ENCODE results near the gene MRPL43.

MRPL43 gene

GRCh38 chr10:101005361-101005760 is 18.1 kb upstream of the MRPL43 start:
- no peak for DNase-seq (ENCODE audit: low read depth in 2 of 2)

GRCh38 chr10:101003639-101004206 is 16.4 kb upstream of the MRPL43 start:
- no peak for DNase-seq (ENCODE audit: low read depth in 2 of 2)

GRCh38 chr10:101002456-101002855 is 15.2 kb upstream of the MRPL43 start:
- no peak for DNase-seq (ENCODE audit: low read depth in 2 of 2)

DNA sequence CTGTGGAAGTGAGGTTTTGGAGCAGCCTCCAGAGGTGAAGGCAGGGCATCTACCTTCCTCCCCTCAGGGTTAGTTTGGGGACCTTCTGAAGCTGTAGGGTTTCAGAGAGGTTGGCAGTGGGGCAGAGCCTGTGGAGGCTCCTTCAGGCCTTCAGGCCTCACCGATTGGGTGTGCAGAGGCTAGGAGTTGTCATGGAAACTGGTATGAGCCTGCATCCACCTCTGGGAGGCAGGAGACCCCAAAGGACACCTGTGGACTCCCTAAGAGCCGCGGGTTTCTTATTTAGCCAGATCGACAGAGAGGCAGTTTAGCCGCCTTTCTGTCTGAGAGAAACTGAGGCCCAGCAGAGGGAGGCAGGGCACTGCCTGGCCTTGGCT is 14.3 kb upstream of the MRPL43 start:
- DNase-seq (ENCODE audit: low read depth in 2 of 2), result no peak

DNA sequence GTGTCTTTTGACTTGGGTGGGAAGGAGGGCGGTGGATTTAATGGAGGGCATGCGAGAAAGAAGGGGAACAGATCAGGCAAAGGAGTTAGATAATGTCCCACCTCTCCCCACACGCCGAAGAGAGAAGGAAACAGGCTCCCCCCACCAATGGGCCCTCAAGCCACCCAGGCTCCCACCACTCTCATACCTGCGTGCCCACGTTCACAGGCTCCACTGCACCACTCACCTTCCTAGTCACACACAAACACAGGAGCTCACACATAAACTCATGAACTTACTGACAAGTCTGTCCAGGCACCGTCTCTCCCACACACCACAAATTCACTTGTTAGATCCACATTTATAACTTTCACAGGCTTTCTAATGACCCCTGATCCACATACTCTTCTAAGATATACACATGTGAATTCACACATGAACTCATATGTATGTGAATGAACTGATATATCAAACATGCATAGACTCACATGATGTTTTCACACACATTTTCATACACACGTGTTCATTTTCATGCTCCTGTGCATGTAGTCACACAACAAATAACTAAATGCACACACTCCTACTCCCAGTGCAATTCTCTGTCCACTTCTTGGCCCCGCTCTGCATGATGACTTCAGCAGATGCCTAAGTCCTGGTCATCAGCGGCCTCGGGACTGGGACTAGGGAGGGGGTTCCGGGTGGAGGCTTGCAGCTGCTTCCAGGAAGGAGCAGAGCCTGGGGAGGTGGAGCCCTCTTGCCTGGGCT is 13.8 kb upstream of the MRPL43 start:
- no peak for DNase-seq (ENCODE audit: low read depth in 2 of 2)

DNA sequence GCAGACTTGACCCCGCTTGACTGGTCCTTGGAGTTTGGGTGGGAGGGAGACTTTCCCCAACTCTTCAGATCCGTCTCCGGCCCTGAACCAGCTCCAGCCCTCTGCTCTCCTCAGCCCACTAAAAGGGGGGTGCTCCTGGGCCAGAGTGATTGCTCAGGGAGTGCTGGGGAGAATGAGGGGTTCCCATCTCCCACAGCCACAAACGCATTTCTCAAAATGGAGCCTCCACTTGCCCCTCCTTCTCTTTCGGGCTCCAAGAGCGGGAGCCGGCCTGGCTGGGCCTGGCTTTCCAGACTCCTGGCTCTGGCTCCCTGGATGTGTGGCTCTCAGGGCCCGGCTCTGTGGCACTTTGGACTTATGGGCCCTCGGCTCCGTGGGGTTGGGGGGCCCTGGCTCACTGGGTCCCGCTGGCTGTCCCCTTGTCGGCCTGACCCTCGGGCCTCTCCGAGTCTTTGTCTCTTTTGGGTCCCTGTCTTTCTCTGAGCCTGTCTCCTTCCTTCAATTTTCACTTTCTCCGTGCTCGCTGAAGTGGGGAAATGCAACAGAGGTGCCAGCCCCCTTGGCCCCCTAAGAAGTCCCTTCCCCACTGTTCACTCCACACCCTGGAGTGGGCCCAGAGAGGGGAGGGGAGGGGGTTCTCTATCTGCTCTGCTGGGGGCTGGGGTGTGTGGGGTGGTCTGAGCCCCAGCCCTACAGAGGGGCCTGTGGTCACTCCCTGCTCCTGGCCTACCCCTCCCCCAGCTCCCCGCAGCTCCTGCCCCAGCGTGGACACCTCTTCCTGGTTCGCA is 13.0 kb upstream of the MRPL43 start:
- DNase-seq (ENCODE audit: low read depth in 2 of 2), result no peak

- no peak for DNase-seq (ENCODE audit: low read depth in 2 of 2)
Measured at GRCh38 chr10:100999742-101000126, 12.4 kb upstream of the MRPL43 start, which contains the start of gene LZTS2. LZTS2 (plus strand) TSS chr10:100999808; CDS start chr10:101002539, 2,731 bp downstream.

DNA sequence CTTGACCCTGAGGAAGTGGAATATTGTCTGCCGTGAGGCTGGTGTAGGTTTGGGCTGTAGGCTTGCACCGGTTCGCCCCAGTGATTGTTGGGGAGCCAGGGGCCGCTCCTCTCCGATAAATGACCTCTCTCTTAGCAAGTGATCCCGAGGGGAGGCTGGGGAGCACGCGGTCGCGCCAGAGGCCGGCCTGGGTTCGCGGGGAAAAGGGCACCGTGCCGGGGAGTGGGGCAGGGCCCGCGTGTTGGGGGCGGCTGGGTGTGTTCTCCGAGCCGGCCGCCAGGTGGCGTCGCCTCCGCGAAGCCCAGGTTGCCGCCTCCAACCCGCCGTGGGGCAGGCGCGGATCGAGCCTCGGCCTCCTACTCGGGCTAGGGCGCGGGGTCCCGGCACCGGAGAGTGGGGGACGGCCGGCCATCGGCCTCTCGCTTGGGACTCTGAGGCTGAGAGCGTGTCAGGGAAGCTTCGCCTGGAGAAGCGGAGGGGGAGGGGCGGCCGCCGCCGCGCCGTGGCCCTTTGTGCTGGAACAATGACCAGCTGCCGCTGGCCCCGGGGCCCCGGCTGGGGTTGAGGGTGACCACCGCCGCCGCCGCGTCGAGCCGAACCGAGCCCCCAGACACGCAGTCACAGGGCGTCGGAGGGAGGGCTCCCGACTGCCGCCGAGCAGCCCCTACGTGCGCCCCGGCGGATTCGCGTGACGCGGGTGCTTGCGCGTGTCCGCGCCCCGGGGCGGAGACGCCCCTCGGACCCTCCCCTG is 11.9 kb upstream of the MRPL43 start:
- no peak for DNase-seq (ENCODE audit: low read depth in 2 of 2)

DNA sequence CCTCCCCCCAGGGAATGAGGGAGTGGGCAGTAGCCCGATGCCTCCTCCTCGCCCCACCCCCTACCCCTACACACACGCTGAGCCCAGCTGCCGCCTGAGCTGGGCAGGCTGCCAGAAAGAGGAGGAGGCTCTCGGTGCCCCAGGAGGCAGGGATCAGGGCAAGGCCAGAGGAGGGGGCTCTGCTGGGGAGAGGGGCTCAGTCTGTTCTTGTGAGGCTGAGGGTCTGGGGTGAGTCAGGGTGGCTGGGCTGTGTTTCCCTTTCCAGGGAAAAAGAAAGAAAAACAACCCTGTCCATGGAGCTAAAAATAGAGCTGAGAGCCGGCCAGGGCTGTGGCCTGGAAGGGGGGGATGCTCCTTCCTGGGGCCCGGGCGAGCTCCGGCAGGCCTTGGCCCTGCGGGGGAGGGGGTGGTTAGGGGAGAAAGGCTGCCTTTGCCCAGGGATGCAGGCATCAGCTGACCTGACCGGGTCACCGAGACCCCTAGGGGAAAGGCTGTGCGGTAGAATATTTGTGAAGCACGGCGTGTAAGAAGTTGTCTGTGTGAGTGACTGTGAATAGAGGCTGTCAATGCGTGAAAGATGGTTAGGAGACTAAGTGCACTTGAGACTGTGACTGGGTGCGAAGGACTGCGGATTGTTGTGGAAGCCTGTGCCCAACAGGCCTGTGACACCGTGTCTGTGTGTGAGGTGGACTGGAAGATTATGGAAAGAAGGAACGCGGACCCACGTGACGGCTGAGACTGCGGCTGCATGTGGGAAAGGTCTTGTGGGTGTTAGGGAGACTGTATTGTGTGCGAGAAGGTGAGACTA is 11.1 kb upstream of the MRPL43 start:
- no peak for DNase-seq (ENCODE audit: low read depth in 2 of 2)

GRCh38 chr10:100997360-100998182 is 10.3 kb upstream of the MRPL43 start:
- DNase-seq (ENCODE audit: low read depth in 2 of 2), result no peak

DNA sequence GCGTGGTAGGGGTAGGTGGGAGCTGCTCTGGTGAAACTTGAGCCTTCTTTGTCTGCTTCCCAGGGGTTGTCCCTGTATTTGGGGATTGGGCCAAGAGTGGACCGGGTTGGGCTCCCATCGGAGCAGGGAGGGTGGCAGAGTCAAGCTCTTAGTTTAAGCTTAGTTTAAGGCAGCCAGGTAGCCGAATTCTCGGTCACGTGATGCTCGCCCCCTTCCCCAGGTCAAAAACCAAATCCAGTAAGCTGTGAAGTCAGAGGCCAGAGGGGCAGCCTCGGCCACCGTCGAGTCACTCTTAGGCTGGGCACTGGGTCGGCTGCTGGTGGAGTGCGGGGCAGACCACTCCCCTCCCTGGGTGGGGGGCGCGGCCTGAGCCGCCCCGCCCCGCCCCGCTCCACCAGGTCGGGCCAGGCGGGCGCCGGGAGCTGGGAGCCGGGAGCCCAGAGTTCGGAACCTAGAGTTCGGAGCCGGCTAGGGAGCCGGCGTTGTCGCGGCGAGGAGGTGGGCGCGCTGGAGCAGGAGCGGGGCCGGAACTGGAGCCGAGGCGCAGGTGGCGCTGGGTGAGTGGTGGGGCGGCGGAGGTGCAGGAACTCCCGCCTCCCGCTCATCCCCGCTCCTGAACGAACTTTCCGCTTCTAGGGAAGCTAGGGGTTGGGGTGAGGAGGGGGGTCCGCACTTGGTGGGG is 9.5 kb upstream of the MRPL43 start:
- DNase-seq (ENCODE audit: low read depth in 2 of 2), result no peak

- no peak for DNase-seq (ENCODE audit: low read depth in 2 of 2)
Measured at GRCh38 chr10:100995181-100995580, 7.9 kb upstream of the MRPL43 start.

GRCh38 chr10:100993986-100994708 is 6.8 kb upstream of the MRPL43 start:
- no peak for DNase-seq (ENCODE audit: low read depth in 2 of 2)

GRCh38 chr10:100989088-100989487 is 1.8 kb upstream of the MRPL43 start:
- DNase-seq (ENCODE audit: low read depth in 2 of 2), result no peak

DNA sequence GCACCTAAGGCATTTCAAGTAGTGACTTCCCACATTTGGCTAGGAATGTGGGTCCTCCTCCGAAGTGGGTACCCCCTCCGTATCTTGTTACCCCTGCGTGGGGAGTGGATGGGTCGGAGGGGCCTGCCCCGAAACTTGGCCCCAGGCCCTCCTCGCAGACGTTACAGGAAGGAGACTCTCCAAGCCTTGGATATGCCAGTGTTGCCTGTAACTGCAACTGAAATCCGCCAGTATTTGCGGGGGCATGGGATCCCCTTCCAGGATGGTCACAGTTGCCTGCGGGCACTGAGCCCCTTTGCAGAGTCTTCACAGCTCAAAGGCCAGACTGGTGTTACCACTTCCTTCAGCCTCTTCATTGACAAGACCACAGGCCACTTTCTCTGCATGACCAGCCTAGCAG is 869 bp upstream of the MRPL43 start:
- no peak for DNase-seq (ENCODE audit: low read depth in 2 of 2)

GRCh38 chr10:100987685-100988049 is 370 bp upstream of the MRPL43 start:
- DNase-seq (ENCODE audit: low read depth in 2 of 2), result no peak

DNA sequence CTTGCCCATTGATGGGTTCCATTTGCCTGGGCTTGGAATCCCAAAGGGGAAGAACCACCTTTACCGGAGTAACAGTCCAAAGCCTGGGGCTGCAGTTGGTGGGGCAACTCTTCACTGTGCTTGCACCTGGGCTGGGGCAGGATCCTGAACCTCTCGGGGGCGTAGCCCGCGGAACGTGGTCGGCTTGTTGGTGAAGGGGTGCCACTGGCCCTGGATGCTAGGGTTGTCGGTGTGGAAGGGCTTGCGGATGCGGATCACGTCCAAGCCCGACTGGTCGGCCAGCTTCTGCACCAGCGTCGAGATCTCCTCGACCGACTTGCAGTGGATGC is 710 bp downstream of the MRPL43 start:
- no peak for DNase-seq (ENCODE audit: low read depth in 2 of 2)

DNA sequence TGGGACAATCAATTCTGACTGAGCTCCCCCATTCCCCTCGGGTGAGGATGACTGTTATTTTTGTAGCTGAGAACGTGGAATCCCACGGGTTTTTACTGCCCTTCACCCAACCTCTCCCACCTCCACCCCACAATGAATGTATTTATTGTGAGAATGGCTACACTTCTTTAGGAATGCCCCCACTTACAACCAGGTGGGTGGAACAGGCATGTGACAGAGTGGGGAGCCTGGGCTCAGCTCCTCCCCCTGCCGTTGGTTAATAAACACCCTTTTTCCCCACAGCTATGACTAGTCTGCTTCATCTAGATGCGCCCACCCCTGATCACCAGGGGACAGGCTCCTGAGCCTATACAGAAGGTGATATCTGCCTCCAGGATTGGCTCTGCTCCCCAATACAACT is 2.0 kb downstream of the MRPL43 start:
- no peak for DNase-seq (ENCODE audit: low read depth in 2 of 2)

GRCh38 chr10:100984672-100985177 is 2.6 kb downstream of the MRPL43 start:
- no peak for DNase-seq (ENCODE audit: low read depth in 2 of 2)
